SK-N-SH (cell line): ENCODE data around the gene DNAJB1.

ENCODE experiments used
- CTCF ChIP-seq: fragments of 200-600 bp; sonication (generic); IDR thresholded peaks from 2 replicates; pipeline ENCODE4 v1.6.1; 2017; ENCODE audit warnings: antibody characterized with exemption, mild to moderate bottlenecking, moderate library complexity
- ELF1 ChIP-seq: IDR thresholded peaks from 2 replicates; pipeline ENCODE4 v1.4.0; 2012
- GABPA ChIP-seq: IDR thresholded peaks from 2 replicates; pipeline ENCODE4 v1.4.0; 2012; ENCODE audit warnings: low read depth, mild to moderate bottlenecking
- JUND ChIP-seq: IDR thresholded peaks from 2 replicates; pipeline ENCODE4 v1.4.0; 2012
- RAD21 ChIP-seq: IDR thresholded peaks from 2 replicates; pipeline ENCODE4 v1.6.1; 2012; ENCODE audit warnings: mild to moderate bottlenecking, low read length
- RFX5 ChIP-seq: IDR thresholded peaks from 2 replicates; pipeline ENCODE4 v1.6.1; 2012; ENCODE audit warnings: mild to moderate bottlenecking, improper control_type of control experiment, low read length
- RXRA ChIP-seq: IDR thresholded peaks from 2 replicates; pipeline ENCODE4 v1.4.0; 2012; ENCODE audit warnings: low read depth, mild to moderate bottlenecking, borderline replicate concordance
- SIN3A ChIP-seq: IDR thresholded peaks from 2 replicates; pipeline ENCODE4 v1.6.1; 2012; ENCODE audit warnings: low read depth, mild to moderate bottlenecking, low read length, moderate library complexity, borderline replicate concordance
- TCF12 ChIP-seq: IDR thresholded peaks from 2 replicates; pipeline ENCODE4 v1.4.0; 2012
- TF ChIP-seq, protein P1 (sequence below): IDR thresholded peaks from 2 replicates; pipeline ENCODE4 v1.6.1; 2012; ENCODE audit warnings: mild to moderate bottlenecking, low read depth, low read length, moderate library complexity

DNA sequence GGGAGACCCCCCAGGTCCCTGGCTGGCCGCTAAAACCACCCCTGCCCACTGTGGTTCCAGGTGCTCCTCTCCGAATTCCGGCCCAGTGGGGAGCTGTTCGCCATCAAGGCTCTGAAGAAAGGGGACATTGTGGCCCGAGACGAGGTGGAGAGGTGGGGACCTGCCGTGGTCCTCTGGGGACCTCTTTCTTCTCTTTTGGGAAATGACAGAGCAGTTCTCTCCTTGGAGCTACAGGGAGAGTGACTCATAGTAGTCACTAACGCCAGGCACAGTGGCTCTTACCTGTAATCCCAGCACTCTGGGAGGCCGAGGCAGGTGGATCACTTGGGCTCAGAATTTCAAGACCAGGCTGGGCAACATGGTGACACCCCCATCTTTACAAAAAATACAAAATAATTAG lies 50.4 kb downstream of the DNAJB1 start:
- TF ChIP-seq JUND, result no peak
- no peak for TF ChIP-seq TCF12
- TF ChIP-seq RFX5, result no peak
- peak; percentile 18 for TF ChIP-seq CTCF
- no peak for TF ChIP-seq GABPA
- TF ChIP-seq RAD21, result no peak
- TF ChIP-seq, protein P1, sequence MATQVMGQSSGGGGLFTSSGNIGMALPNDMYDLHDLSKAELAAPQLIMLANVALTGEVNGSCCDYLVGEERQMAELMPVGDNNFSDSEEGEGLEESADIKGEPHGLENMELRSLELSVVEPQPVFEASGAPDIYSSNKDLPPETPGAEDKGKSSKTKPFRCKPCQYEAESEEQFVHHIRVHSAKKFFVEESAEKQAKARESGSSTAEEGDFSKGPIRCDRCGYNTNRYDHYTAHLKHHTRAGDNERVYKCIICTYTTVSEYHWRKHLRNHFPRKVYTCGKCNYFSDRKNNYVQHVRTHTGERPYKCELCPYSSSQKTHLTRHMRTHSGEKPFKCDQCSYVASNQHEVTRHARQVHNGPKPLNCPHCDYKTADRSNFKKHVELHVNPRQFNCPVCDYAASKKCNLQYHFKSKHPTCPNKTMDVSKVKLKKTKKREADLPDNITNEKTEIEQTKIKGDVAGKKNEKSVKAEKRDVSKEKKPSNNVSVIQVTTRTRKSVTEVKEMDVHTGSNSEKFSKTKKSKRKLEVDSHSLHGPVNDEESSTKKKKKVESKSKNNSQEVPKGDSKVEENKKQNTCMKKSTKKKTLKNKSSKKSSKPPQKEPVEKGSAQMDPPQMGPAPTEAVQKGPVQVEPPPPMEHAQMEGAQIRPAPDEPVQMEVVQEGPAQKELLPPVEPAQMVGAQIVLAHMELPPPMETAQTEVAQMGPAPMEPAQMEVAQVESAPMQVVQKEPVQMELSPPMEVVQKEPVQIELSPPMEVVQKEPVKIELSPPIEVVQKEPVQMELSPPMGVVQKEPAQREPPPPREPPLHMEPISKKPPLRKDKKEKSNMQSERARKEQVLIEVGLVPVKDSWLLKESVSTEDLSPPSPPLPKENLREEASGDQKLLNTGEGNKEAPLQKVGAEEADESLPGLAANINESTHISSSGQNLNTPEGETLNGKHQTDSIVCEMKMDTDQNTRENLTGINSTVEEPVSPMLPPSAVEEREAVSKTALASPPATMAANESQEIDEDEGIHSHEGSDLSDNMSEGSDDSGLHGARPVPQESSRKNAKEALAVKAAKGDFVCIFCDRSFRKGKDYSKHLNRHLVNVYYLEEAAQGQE, result no peak
- TF ChIP-seq ELF1, result no peak
- TF ChIP-seq RXRA, result no peak
- no peak for TF ChIP-seq SIN3A
